EH (cell line): ENCODE measurements around the gene HK2.
"Not testable (repeated sequence)": the region's sequence is repeated elsewhere in the genome, so short reads cannot be mapped to it uniquely, and the experiment has no call there.

ENCODE experiments used
- DNase-seq: peaks from one replicate; pipeline ENCODE4 v3.0.0-alpha.2; 2015; ENCODE audit warnings: low read depth

The HK2 gene

DNA sequence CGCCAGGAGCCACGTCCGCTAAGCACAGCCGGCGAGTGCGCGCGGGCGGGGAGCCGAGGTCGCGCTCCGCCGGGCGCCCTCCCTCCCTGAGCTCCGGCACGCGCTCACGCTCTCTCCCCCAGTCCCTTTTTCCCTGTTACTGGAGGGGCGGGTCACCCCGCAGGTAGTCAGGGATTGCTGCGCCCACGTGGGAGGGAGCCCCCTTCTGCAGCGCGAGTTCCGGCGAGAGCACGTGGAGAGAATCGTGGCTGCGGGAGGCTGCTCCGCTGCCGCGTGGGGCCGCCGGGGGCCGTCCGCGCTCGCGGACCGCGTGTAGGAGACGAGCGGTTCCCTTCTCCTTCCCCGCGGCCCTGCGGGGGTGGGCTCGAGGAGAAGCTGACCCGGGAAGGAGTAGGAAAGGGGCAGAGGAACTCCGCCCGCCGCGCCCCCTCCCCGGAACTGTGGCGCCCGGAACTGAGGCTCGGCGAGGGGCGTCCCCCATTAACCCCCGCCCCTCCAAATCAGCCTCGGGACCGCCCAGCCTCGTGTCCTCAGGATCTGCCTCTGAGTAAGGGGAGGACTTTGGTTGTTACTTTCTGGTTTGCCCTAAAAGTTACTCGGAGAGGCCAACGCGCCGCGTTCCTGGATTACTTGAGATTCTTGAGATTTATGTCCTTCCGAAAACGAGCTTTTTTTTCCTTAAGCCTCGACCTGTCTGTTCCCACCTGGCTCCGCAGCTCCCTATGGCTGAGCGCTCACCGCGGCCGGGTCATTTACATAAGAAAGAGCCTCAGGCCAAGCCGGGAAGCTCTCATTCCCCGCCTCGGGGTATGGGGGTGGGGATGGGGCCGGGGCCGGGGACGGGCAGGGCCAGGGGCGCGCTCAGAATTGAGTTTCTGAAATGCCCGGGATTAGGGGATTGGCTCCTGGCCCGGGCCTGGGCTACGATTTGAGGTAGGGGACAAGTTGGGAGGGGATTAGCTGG is 1.1 kb downstream of the HK2 start:
- DNase-seq, result peak; percentile 64

DNA sequence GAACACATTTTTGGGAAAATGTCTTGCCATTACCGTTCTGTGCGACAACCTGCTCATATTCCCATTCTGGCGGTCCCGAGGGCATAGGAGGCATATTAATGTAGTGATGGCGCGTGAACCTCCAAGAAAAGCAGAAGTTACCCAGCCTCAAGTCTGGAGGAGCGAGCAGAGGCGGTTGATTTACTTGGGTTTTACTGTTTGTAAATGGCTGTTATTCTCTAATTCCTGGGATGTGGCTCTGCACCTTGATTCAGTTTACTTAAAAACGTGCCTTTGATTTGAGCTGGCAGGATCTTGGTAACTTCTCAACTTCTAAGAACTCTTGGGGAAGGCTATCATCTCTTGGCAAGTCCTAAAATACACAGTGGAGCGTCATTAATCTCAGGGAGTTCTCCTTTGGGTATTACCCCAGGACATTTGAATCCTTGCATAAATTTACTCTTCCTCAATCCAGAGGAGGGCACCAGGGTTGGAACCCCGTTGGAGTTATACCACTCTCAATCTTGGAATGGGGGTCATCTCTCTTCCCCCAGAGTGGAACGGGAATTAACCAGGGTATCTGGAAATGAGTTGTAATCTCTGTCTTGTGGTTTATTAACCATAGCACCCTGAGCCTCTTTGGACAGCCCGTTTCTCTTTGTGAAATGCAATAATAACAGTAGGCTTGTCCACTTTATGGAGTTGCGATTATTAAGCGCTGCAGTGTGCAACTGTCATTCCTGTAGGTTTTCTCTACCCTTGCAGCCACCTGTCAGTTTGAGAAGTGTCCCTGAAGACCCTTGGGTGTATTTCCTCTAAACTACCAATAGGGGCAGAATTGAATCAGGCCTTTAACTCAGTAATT is 2.1 kb downstream of the HK2 start:
- peak; percentile 47 for DNase-seq

DNA sequence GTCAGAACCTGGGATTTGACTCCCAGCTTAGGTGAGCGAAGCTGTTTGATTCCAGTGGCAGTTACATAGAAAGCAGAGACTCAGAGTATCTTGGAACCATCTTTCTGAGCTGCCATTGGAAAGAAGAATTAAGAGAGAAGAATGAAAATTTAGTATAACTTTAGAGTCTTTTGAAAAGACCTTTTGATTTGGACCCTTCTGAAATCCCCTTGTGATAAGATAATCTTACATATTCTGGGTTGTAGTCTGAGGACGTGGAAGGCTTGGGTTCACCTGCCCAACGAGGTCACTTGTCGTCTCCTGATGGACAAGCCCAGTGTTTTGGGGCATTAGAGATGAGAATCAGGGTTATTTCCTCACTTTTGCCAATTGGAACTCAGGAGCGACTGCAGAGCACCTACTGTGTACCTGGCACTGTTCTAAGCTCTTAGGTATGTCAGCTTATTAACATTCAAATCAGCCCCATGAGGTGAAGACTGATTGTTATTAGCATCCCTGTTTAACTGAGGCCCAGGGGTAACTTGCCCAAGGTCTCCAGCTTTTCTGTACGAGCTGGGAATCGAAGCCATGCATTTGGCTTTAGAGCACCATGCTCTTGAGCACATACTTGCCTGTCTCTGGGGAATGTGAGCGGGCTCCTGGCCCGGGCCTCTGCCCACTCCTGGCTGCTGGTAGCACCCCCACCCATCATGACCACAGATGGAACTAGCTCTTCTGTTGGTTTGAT is 2.9 kb downstream of the HK2 start:
- DNase-seq, result no peak

DNA sequence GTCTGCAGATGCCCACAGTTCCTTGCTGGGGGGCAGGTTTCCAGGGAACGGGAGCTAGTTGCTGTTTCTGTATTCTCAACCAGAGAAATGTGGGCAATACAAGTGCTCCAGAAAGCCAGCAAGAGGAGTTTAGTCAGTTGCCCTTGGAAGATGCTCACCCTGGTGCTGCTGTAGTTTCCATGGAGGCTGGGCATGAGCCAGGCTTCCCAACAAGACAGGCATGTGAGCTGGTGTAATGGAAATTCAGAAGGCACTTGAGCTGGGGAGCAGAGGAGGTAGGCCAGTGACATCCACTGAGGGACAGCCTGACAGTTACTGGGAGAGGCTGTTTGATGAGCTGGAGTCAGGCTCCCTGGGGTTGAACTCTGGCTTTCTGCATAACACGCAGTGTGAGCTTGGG is 7.7 kb downstream of the HK2 start:
- no peak for DNase-seq

DNA sequence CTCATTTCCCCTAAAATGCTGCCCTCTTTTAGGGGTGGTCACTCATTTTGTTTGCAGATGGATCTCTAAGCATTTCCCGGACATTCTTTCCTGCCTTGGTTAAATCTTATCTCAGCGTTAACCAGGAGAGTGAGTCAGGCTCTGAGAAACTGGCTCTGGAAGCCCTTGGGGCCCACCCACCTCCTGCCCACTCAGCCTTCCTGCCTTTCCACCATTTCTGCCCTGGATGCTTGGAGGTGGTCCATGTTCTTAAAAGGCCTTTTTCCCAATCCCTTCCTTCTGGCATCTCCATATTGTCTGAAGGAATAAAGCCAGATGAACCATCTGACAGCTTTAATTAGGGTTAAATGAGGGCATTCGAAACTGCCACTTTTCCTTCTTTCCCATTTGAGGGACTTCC is 9.5 kb downstream of the HK2 start:
- peak; percentile 87 for DNase-seq

DNA sequence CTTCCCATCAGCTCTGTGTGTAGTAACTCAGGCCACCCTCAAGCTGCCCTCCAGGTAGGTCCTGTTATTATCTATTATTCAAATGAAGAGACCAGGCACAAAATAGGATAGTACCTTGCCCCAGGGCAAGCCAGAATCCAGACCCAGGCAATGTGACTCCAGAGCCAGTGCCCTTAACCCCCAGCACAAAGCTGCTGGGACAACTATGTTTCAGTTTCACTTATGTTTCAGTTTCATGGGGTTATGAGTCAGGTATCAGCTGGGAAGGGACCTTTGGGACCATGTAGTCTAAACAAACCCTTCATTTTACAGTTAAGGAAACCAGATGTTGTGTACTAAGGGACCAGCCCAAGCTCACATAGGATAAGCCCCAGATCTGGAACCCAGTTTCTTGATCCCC is 10.0 kb downstream of the HK2 start:
- peak; percentile 83 for DNase-seq

DNA sequence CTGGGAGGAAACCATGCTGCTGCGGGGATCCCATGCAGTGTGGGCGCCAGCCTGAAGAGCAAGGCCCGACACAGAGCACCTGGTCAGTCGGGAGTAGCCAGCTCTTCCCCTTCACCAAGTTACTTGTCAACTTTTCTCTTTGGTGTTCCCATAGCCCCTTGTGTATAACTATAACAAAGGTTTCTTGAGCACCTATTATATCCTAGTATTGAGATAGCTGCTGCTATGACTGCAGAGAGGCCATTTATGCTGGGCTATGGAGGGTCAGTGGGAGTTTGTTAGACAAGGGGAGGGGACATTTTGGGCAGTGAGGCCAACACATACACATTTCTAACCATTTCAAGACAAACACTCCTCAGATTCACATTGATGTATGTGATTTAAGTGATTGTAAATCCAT is 10.8 kb downstream of the HK2 start:
- no peak for DNase-seq

DNA sequence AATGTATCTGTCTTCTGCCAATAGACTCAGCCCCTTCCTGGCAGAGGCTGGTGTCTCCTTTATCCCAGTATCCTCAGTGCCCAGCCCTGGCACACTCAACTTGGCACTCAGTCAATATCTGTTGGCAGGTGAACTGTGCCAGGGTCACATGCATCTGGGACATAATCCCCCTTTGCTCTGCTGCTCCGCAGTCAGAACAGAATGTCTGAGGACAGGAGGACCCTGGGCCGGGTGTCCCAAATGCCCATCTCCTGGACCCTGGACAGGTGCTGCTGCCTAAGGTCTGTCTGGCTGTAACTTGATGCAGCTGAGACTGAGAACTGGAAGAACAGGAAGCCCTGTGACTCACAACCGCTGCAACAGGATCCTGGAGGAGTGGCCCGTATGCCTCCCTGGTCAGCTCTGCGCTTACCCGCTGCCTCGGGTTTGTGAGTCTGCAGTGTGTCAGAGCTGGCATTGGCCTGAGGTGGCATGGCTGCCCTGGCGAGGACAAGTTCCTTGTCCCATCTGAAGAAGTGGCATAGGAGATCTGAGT is 11.4 kb downstream of the HK2 start:
- DNase-seq, result peak; percentile 92

DNA sequence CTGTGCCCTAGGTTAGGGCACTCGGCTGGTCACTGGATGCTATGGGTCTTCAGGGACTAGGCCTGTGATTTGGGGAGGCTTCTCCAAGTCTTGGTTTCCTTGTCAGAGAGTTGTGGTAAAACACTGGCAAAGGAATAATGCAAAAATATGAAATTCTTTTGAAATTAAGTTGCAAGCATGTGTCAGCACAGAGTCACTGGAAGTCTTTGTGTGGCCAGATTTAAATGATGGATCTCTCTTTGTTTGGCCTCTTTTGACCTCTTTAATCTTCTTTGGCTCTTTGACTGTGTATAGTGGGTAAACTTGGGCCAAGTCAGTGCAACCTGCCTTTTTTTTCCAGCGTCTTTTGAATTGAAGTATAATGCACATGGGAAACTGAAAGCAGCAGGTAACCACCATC is 12.1 kb downstream of the HK2 start:
- DNase-seq, result no peak

DNA sequence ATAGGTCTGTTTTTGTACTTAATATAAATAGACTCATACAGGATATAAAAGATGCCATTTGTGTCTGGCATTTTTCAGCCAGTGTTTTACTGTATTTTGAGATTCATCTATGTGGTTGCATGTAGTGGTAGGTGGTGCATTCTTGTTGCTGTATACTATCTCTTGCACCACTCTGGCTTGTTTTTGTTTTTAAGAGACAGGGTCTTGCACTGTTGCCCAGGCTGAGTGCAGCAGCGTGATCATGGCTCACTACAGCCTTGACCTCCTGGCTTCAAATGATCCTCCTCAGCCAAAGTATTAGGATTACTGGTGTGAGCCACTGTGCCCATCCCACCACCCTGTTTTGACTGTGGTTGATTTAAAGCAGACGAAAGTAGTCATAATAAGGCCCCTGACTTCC is 12.6 kb downstream of the HK2 start:
- DNase-seq, result no peak

DNA sequence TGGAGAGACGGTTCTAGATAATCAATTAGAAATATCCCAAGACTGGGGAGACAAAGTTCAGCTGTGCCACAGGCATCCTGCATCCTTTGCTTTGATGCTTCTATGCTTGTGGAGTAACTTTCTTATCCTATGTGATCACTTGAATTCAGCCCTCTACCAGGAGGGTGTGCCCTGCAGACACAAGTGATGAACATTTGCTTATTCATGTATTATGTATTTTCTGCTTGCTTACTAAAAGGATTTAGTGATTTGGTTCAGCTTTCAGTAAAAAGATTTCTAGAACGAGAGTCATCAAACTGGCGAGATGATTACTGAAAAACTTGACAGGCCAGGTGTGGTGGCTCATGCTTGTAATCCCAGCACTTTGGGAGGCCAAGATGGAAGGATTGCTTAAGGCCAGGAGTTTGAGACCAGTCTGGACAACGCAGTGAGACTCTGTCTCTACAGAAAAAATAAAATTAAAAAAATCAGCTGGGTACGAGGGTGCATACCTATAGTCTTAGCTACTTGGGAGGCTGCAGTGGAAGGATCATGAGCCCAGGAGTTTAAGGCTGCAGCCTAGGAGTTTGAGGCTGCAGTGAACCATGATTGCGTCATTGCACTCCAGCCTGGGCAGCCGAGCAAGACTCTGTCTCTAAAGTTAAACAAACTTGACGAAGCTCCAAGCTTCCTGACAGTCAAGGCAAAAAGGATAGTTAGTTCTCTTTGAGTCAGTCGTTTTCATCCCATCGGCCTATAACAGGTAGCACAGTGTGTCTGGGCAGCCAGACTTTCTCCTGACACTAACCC is 13.3 kb downstream of the HK2 start:
- DNase-seq, result no peak

DNA sequence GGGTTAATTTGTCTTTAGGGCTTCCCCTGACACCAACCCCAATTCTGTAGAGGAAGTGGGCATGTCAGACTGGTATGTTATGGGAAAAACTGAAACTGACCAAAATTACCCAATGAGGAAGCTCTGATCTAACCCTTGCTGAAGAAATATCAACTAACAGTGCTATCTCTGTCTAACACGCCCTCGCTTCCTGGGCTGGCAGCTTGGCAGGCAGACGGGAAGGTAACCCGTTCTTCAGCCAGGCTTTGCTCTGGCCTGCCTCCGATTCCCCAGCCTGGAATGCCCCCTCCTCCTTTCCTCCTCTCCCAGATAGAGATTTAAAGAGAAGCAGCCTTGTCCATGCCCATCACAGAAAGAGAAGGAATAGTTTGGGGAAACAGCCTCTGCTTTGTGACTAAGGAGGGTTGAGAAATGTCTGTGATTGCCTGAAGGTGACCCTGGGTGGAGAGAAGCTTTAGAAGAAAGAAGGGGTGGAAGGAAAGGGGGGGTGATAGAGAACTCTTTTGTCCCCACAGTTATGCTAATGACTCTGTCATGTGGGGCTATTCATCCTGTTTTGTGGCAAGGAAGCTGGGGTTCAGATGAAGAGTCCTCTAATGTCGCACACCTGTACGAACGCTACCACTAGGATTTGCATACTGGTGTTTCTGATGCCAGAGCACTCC is 15.4 kb downstream of the HK2 start:
- peak; percentile 36 for DNase-seq

DNA sequence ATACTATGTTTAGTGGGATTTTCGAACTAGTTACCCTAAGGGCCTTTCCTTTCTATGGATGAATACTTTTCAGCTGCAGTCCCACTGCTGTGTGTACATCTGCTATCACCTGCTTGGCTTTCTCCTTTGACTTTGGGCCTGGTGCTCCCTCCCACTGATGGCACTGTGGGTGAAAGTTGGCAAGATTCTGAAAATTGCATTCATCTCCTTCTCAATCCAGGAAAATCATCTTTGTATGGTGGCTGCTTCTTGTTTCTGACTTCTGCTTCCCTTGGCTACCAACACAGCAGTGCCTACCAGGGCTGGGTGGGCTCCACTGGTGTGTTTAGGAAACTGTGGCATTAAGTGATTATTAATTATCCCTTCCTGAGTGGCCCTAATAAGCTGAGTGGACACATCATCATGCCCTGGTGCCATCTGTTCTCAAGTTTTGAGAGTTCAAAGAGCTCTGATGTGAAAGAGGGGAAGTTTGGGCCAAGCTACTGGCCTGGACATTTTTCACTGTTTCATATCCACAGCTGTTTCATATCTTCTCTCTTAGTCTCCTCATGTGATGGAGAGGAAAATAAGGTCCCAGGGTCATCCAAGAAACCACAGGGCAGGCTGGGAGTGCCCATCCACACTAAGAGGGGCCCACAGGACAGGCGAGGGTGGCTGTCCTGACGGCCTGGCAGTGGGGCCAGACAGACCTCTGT is 16.7 kb downstream of the HK2 start:
- DNase-seq, result peak; percentile 73

DNA sequence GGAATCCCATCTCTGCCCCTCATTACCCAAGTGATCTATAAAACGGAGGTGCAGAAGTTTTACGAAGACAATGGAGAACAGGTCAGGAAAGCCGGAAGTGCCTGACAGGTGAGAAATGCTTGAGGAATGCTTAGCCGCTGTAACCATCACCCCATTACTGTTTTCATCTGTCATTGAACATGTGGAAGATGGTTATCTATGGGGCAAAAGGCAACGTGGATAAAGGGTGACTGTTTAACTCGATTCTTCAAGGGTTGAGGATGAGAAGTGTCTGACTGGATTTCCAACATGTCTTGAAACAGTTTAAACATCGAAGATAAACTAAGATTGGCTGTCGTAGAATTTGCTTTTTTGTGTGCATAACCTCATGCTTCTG is 17.3 kb downstream of the HK2 start:
- peak; percentile 85 for DNase-seq

DNA sequence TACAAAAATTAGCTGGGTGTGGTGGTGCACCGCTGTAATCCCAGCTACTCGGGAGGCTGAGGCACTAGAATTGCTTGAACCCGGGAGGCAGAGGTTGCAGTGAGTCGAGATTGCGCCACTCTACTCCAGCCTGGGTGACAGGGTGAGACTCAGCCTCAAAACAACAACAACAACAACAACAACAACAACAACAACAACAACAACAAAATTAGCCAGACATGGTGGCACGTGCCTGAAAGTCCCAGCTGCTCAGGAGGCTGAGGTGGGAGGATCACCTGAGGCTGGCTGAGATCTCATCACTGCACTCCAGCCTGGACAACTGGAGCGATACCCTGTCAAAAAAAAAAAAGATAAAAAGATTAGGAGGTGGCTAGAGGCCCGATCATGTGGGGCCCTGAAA is 19.4 kb downstream of the HK2 start:
- not testable (repeated sequence) for DNase-seq

DNA sequence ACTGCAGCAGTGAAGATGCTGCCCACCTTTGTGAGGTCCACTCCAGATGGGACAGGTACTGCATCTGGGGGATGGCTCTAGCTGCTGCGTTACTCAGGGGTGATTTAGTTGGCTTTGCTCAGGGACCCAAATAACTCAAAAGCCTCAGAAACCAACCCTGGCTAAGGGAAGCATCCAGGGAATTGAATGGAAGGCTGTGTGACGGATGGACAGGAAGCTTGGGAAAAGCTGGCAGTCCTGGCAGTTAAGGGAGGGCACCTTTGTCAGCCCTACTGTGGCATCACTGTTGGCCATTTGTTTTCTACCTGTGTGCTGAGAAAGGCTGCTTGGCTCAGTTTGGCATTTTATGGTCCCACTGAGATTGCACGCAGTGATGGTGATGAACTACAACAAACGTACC is 20.5 kb downstream of the HK2 start:
- DNase-seq, result no peak

DNA sequence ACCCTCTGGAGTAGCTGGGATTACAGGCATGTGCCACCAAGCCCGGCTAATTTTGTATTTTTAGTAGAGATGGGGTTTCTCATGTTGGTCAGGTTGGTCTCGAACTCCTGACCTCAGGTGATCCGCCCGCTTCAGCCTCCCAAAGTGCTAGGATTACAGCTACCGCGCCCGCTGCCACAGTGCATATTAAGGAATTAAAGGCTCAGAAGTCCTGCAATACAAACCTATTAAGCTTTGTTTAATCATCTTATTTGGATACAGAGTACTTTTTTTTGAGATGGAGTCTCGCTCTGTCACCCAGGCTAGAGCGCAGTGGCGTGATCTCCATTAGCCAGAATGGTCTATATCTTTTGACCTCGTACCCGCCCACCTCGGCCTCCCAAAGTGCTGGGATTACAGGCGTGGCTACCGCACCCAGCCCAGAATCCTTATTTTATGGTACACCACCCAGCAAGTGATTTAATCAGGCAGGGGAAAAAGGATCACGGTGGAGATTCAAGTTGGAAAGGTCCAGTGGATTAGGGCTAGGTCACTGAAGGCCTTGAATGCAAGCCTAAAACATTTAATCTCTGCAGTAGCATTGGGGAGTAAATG is 21.3 kb downstream of the HK2 start:
- not testable (repeated sequence) for DNase-seq

DNA sequence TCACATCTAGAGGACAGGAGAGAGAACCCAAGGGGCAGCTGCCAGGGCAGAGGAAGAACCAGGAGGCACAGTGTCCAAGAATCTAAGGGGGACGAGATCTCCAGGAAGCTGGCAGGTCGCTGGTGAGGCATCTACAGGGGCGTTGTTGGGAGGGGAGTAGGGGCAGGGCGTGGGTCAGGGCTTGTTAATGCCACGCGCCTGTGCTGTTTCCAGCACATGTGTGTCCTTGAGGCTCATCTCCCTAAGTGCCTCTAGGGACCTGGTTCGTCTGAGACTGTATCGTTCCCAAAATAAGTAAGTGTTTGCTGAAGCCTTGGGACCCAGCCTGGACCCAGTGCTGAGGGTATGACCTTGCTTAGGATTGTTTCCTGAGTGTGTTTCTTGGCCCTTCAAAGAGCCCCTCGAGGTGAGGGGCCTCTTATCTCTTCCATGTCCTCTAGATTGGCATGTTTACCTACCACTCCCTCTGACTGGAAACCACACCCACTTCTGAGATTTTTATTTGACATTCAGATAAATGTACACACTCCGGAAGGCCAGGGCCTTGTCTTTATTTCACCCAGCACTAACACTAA is 22.2 kb downstream of the HK2 start:
- no peak for DNase-seq

DNA sequence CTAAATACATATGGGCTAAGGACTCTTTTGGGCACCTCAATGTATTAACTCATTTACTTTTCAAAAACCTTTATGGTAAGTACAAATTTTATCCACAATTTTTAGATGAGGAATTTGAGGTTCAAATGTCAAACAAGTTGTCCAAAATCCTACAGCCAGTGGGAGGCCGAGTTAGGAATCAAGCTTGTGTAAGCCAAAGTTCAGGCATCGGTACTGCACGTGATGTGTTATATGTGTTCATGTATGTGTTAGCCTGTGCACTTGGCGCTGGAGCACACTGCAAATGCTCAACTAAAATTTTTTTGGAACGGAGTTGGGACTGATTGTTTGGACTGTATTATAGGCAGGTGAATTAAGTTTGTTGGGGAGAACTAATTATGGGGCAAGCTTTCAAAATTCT is 22.7 kb downstream of the HK2 start:
- DNase-seq, result no peak
